Myometrial cell (primary cell): ENCODE results near the gene MLIP. TPM values are rescaled to one million over a fixed set of nuclear protein-coding genes. Genes with fewer than 3 reads are reported as not detected.

ENCODE experiments used
- total RNA-seq: library from RNA; depleted of rRNA; stranded (reverse); fragments of >200 nt; gene quantifications from 2 replicates; pipeline ENCODE4 v1.2.3, GENCODE V29; 2015

Gene MLIP, protein sequence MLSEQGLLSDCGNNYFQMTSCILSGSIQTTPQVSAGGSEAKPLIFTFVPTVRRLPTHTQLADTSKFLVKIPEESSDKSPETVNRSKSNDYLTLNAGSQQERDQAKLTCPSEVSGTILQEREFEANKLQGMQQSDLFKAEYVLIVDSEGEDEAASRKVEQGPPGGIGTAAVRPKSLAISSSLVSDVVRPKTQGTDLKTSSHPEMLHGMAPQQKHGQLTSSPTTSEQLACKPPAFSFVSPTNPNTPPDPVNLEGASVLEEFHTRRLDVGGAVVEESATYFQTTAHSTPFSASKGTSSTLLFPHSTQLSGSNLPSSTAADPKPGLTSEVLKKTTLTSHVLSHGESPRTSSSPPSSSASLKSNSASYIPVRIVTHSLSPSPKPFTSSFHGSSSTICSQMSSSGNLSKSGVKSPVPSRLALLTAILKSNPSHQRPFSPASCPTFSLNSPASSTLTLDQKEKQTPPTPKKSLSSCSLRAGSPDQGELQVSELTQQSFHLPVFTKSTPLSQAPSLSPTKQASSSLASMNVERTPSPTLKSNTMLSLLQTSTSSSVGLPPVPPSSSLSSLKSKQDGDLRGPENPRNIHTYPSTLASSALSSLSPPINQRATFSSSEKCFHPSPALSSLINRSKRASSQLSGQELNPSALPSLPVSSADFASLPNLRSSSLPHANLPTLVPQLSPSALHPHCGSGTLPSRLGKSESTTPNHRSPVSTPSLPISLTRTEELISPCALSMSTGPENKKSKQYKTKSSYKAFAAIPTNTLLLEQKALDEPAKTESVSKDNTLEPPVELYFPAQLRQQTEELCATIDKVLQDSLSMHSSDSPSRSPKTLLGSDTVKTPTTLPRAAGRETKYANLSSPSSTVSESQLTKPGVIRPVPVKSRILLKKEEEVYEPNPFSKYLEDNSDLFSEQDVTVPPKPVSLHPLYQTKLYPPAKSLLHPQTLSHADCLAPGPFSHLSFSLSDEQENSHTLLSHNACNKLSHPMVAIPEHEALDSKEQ
- not detected in 2 replicates for total RNA-seq

GRCh38 chr6:54111341-54112045 is at the start of gene MLIP:
MLIP (plus strand) TSS chr6:54111443; CDS start chr6:54111480, 37 bp downstream.

GRCh38 chr6:54308289-54308985 is 197.2 kb downstream of the MLIP start, which contains the start of gene TINAG:
TINAG (plus strand) TSS chr6:54308441; CDS start chr6:54308551, 110 bp downstream.

Other genes starting within 250 kb of the MLIP start
- gene TINAG, start 197.0 kb downstream of the MLIP start, total RNA-seq, result not detected in 2 replicates